ENCODE data around the gene PACSIN1.

PACSIN1 gene

DNA sequence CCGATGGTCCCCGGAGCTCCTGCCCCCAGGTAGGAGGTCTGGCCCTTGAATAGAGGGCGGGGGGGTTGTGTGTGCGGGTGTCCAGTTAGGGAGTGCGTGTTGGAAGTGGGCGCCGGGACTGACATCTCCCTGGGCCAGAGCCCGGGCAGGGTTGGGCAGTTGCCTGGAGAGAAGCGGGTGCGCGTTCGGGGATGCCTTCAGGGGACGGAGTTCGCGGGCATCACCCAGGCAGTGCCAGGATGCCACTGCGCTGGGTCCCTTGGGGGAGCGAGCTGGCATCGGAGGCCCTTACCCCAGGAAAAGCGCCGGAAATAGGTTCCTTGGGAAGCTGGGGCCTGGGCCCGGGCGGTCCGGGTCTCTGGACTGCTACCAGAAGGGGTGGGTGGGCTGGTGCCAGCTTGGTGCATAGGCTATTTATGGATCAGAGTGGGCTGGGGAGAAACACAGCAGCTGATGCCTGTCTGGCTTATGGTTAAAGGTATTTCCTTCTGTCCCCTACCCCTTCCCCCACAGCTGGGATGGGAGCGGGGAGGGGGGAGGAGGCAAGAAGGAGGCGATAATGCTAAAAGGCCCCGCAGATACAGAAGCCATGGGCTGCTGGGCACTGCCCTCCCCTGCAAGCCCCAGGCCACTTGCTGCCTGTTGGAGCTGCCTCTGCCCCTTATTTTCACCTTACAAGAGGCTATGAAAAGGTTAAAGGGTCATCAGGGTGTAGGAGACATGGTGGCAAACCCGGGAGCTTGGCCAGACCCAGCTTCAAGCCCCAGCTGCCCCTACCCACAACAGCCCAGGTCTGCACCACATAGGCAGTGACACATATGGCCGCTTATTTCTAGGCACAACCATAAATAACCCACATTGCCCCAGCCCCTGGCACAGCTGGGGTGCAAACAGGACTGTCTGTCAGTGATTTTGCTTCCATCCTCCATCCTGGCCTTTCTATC lies 638 bp downstream of the PACSIN1 start:
- peaks cover 66% of the 10 kb centered on the region for H3K27me3 Mint-ChIP-seq (ENCODE audit: low read depth, poor library complexity)
- no peaks in the 10 kb centered on the region for H3K36me3 Mint-ChIP-seq (ENCODE audit: low read depth)
- no peak for DNase-seq
- no peaks in the 10 kb centered on the region for H3K9me3 Mint-ChIP-seq
- peaks cover 26% of the 10 kb centered on the region for H3K4me1 Mint-ChIP-seq
- H3K4me3 Mint-ChIP-seq: peak overlapping the region; percentile 75
- TF ChIP-seq, protein P1, sequence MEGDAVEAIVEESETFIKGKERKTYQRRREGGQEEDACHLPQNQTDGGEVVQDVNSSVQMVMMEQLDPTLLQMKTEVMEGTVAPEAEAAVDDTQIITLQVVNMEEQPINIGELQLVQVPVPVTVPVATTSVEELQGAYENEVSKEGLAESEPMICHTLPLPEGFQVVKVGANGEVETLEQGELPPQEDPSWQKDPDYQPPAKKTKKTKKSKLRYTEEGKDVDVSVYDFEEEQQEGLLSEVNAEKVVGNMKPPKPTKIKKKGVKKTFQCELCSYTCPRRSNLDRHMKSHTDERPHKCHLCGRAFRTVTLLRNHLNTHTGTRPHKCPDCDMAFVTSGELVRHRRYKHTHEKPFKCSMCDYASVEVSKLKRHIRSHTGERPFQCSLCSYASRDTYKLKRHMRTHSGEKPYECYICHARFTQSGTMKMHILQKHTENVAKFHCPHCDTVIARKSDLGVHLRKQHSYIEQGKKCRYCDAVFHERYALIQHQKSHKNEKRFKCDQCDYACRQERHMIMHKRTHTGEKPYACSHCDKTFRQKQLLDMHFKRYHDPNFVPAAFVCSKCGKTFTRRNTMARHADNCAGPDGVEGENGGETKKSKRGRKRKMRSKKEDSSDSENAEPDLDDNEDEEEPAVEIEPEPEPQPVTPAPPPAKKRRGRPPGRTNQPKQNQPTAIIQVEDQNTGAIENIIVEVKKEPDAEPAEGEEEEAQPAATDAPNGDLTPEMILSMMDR (IDR thresholded peaks at IDR 0.05): no peak
- no peak overlapping the region for H3K27ac Mint-ChIP-seq

- DNase-seq: no peak
- TF ChIP-seq, protein P1 (IDR thresholded peaks at IDR 0.05): no peak
- no peaks in the 10 kb centered on the region for H3K9me3 Mint-ChIP-seq
- H3K4me3 Mint-ChIP-seq: no peak overlapping the region
- H3K4me1 Mint-ChIP-seq: peaks cover 12% of the 10 kb centered on the region
- H3K36me3 Mint-ChIP-seq (ENCODE audit: low read depth): no peaks in the 10 kb centered on the region
- no peak overlapping the region for H3K27ac Mint-ChIP-seq
- H3K27me3 Mint-ChIP-seq (ENCODE audit: low read depth, poor library complexity): peaks cover 63% of the 10 kb centered on the region
Measured at GRCh38 chr6:34468378-34468892, 2.6 kb downstream of the PACSIN1 start.

GRCh38 chr6:34469499-34469898 lies 3.6 kb downstream of the PACSIN1 start:
- H3K4me1 Mint-ChIP-seq: peaks cover 7% of the 10 kb centered on the region
- H3K9me3 Mint-ChIP-seq: peaks cover 6% of the 10 kb centered on the region
- H3K27me3 Mint-ChIP-seq (ENCODE audit: low read depth, poor library complexity): peaks cover 58% of the 10 kb centered on the region
- TF ChIP-seq, protein P1 (IDR thresholded peaks at IDR 0.05): no peak
- DNase-seq: no peak
- H3K36me3 Mint-ChIP-seq (ENCODE audit: low read depth): no peaks in the 10 kb centered on the region
- H3K4me3 Mint-ChIP-seq: no peak overlapping the region
- H3K27ac Mint-ChIP-seq: no peak overlapping the region

GRCh38 chr6:34472425-34472824 lies 6.5 kb downstream of the PACSIN1 start:
- no peak overlapping the region for H3K4me3 Mint-ChIP-seq
- H3K27me3 Mint-ChIP-seq (ENCODE audit: low read depth, poor library complexity): peaks cover 35% of the 10 kb centered on the region
- DNase-seq: no peak
- H3K36me3 Mint-ChIP-seq (ENCODE audit: low read depth): no peaks in the 10 kb centered on the region
- TF ChIP-seq, protein P1 (IDR thresholded peaks at IDR 0.05): no peak
- peaks cover 11% of the 10 kb centered on the region for H3K9me3 Mint-ChIP-seq
- H3K4me1 Mint-ChIP-seq: peaks cover 12% of the 10 kb centered on the region
- no peak overlapping the region for H3K27ac Mint-ChIP-seq

DNA sequence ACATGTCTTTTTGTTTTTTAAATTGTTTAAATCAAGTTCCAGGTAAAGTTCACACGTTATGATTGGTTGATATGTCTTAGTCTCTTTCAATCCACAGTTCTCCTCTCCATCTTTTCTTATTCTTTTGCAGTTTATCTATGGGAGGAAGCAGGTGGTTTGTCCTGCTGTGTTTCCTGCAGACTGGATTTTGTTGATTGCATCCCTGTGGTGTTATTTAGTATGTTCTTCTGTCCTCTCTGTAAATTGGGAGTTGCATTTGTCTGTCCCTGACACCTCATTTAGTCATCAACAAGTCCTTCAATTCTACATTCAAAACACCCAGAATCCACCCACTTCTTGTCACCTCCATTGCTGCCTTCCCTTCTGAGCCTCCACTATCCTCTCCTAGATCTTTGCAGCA lies 8.1 kb downstream of the PACSIN1 start:
- Mint-ChIP-seq H3K4me1 (peaks cover 13% of the 10 kb centered on the region), H3K9me3 (peaks cover 11% of the 10 kb centered on the region), H3K27ac (no peak overlapping the region), H3K4me3 (no peak overlapping the region), H3K27me3 (ENCODE audit: low read depth, poor library complexity) (peaks cover 28% of the 10 kb centered on the region), H3K36me3 (ENCODE audit: low read depth) (no peaks in the 10 kb centered on the region)
- no peak for DNase-seq
- TF ChIP-seq, protein P1 (IDR thresholded peaks at IDR 0.05): no peak

Measured in nephron progenitor cell (in vitro differentiated cells).